Activated CD8-positive, alpha-beta T cell treated with anti-CD3 and anti-CD28 coated beads for 36 hours (primary cell): ENCODE results near the gene UBQLNL. TPM values are rescaled to one million over a fixed set of nuclear protein-coding genes. Genes with fewer than 3 reads are reported as not detected.

Experiments
- ATAC-seq: fragments of 200-7000 bp; cut with Tn5 transposase; one replicate; pipeline ENCODE4 v1.10.0; 2021; ENCODE audit warnings: mild to moderate bottlenecking, moderate library complexity
- CTCF ChIA-PET: fragments of 350-600 bp; sonication (Branson Sonifier 250); formaldehyde crosslinking; loops from one replicate; lab custom pipeline; 2021; ENCODE audit warnings: antibody characterized with exemption; lab: Charles Lee
- POLR2A ChIA-PET: fragments of 350-600 bp; sonication (Branson Sonifier 250); formaldehyde crosslinking; loops from one replicate; lab custom pipeline; 2021; ENCODE audit warnings: antibody characterized with exemption; lab: Charles Lee
- DNase-seq: peaks from one replicate; pipeline ENCODE4 v3.0.0-alpha.2; 2020
- H3K27ac Mint-ChIP-seq: one replicate; pipeline ENCODE4 v1.8.0; 2021; ENCODE audit warnings: mild to moderate bottlenecking, mixed read lengths
- H3K27me3 Mint-ChIP-seq: one replicate; pipeline ENCODE4 v1.8.0; 2021; ENCODE audit warnings: mixed read lengths
- H3K36me3 Mint-ChIP-seq: one replicate; pipeline ENCODE4 v1.8.0; 2021; ENCODE audit warnings: low read depth, mixed read lengths
- H3K4me1 Mint-ChIP-seq: one replicate; pipeline ENCODE4 v1.8.0; 2021; ENCODE audit warnings: low read depth, mixed read lengths
- H3K4me3 Mint-ChIP-seq: one replicate; pipeline ENCODE4 v1.8.0; 2021; ENCODE audit warnings: mild to moderate bottlenecking, moderate library complexity, mixed read lengths
- H3K9me3 Mint-ChIP-seq: one replicate; pipeline ENCODE4 v1.8.0; 2021; ENCODE audit warnings: mixed read lengths
- CTCF ChIP-seq: fragments of 200-600 bp; IDR thresholded peaks from one replicate; pipeline ENCODE4 v1.8.0; 2022; ENCODE audit warnings: antibody characterized with exemption, mild to moderate bottlenecking
- intact Hi-C: fragments of 100-400 bp; cut with micrococcal nuclease; formaldehyde crosslinking; loops from one replicate; pipeline ENCODE4 v1.10.0; 2022
- total RNA-seq, 2 experiments: library from RNA; stranded (reverse); gene quantifications; one replicate each; pipeline ENCODE4 v1.2.3, GENCODE V29; 2021

The UBQLNL gene
- total RNA-seq, 2 experiments from 2014 or later = 0.25 TPM; not detected in 1

DNA sequence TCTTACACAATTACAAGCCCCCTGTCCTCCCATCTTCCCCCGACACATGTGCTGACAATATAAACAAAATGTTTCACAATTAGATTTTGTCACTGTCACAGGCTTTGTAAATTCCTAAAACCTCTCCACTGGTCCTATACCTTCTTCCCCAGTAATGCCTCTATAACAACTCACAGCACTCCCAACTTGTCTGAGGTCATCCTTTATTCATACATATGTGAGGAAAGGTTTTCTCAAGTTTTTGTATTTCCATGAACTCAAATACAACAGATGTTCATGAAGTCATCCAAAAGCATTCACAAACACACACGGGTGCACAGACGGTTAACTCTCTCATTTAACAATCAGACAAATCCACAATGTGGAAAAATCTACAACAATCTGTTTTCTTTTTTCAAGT, 30.0 kb upstream of the UBQLNL start:
- Mint-ChIP-seq H3K4me3 (no peak overlapping the region), H3K9me3 (no peaks in the 10 kb centered on the region), H3K27me3 (peaks cover 2% of the 10 kb centered on the region), H3K4me1 (no peaks in the 10 kb centered on the region), H3K36me3 (peaks cover 2% of the 10 kb centered on the region), H3K27ac (no peak overlapping the region)
- POLR2A ChIA-PET = no interaction called here
- no peak for TF ChIP-seq CTCF
- intact Hi-C loops = no loop called here
- DNase-seq = no peak
- CTCF ChIA-PET = no interaction called here
- no peak for ATAC-seq

GRCh38 chr11:5541427-5541826, 24.9 kb upstream of the UBQLNL start:
- Mint-ChIP-seq H3K9me3 (peaks cover 3% of the 10 kb centered on the region), H3K4me1 (no peaks in the 10 kb centered on the region)
- intact Hi-C loops = no loop called here

DNA sequence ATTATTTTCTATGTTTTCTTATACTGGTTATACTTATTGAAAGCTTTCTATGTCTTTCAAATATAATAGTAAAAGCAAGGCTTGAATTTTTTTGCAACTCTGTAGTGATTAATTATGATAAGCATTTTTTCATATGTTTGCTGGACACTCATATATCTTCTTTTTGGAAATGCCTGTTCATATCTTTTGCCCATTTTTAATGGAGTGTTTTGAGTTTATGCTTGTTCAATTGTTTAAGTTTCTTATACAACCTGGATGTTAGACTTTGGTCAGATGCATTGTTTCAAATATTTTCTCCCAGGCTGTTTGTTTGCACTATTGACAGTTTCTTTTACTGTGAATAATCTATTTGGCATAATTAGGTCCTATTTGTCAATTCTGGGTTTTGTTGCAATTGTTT, 20.0 kb upstream of the UBQLNL start:
- H3K9me3 Mint-ChIP-seq = peaks cover 3% of the 10 kb centered on the region
- no peak overlapping the region for H3K4me3 Mint-ChIP-seq
- TF ChIP-seq CTCF = no peak
- ChIA-PET POLR2A (no interaction called here), CTCF (interaction anchor here (1.3 kb wide), 1 partner anchor 10 kb away, joined by 4 read pairs; no protein-coding TSS in a partner anchor)
- DNase-seq = no peak
- no peaks in the 10 kb centered on the region for H3K4me1 Mint-ChIP-seq
- intact Hi-C loops = no loop called here
- no peak overlapping the region for H3K27ac Mint-ChIP-seq
- no peaks in the 10 kb centered on the region for H3K27me3 Mint-ChIP-seq
- no peak for ATAC-seq
- no peaks in the 10 kb centered on the region for H3K36me3 Mint-ChIP-seq

More at GRCh38 chr11:5541427-5541826, 24.9 kb upstream of the UBQLNL start:
- no peak overlapping the region for H3K4me3 Mint-ChIP-seq
- ATAC-seq (no peak), DNase-seq (no peak)
- CTCF ChIA-PET = no interaction called here
- no peaks in the 10 kb centered on the region for H3K36me3 Mint-ChIP-seq
- no peak for TF ChIP-seq CTCF
- no peaks in the 10 kb centered on the region for H3K27me3 Mint-ChIP-seq
- H3K27ac Mint-ChIP-seq = no peak overlapping the region
- POLR2A ChIA-PET = no interaction called here

DNA sequence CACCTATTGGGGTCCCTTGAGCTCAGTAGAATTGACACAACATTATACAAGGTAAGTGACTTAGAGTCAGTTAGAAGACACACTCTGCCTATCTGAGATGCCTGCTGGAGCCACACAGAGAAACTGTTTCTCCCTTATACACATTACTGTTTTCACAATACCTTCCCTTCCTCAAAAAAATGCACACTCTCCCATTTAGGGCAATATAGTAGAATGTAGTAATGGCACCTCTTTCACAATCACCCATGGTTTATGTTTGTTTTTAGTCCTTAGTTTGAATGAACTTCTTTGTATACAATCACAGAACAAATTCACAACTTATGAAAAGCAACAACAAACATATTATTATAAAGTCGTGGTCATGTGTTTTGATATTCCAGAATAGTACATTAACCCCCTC, 17.5 kb upstream of the UBQLNL start:
- ChIA-PET CTCF (interaction anchor here (0.9 to 1.0 kb wide), 2 partner anchors 8 to 58 kb away, joined by 3 to 4 read pairs; no protein-coding TSS in a partner anchor), POLR2A (no interaction called here)
- Mint-ChIP-seq H3K27me3 (no peaks in the 10 kb centered on the region), H3K36me3 (no peaks in the 10 kb centered on the region), H3K4me1 (no peaks in the 10 kb centered on the region), H3K27ac (no peak overlapping the region), H3K9me3 (peaks cover 3% of the 10 kb centered on the region), H3K4me3 (no peak overlapping the region)
- intact Hi-C loops = no loop called here
- ATAC-seq (no peak), DNase-seq (no peak)
- no peak for TF ChIP-seq CTCF

GRCh38 chr11:5531053-5531831, 14.7 kb upstream of the UBQLNL start:
- no peak overlapping the region for H3K27ac Mint-ChIP-seq
- intact Hi-C loops = no loop called here
- CTCF ChIA-PET = no interaction called here
- no peak for DNase-seq
- POLR2A ChIA-PET = no interaction called here
- no peaks in the 10 kb centered on the region for H3K4me1 Mint-ChIP-seq
- no peaks in the 10 kb centered on the region for H3K9me3 Mint-ChIP-seq
- no peak overlapping the region for H3K4me3 Mint-ChIP-seq
- no peak for ATAC-seq
- no peaks in the 10 kb centered on the region for H3K36me3 Mint-ChIP-seq
- H3K27me3 Mint-ChIP-seq = no peaks in the 10 kb centered on the region
- TF ChIP-seq CTCF = no peak
